PC-9 (cell line): Measurements from ENCODE around the gene FASLG.

Experiments used
- EZH2 ChIP-seq: fragments of 200-600 bp; sonication (generic); IDR thresholded peaks from 2 replicates; pipeline ENCODE4 v1.8.0; 2017; ENCODE audit warnings: antibody characterized with exemption, low read depth
- TF ChIP-seq, protein P1 (sequence below): fragments of 200-600 bp; sonication (generic); conservative IDR thresholded peaks from 2 replicates; pipeline ENCODE4 v1.6.1; 2017; ENCODE audit warnings: mixed run types, antibody characterized with exemption, mild to moderate bottlenecking, moderate library complexity

DNA sequence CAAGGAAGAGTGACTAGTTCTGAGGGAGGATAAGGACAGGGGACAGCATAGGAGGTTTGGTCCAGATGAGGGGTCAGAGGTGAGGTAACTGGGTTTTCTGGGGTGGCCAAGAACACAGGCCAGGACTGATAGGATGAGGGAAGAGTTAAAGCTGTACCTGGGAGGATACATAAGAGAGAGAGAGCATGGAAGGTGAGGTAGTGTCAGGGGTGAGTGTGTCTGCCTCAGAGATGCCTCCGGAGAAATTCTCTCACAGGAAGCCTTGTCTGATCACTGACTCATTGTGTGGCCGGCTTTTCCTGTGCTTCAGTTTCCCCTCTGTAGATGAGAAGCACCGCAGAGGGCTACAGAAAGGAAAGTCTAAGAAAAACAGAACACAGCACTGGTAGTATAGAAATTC is 40.2 kb downstream of the FASLG start:
- TF ChIP-seq, protein P1, sequence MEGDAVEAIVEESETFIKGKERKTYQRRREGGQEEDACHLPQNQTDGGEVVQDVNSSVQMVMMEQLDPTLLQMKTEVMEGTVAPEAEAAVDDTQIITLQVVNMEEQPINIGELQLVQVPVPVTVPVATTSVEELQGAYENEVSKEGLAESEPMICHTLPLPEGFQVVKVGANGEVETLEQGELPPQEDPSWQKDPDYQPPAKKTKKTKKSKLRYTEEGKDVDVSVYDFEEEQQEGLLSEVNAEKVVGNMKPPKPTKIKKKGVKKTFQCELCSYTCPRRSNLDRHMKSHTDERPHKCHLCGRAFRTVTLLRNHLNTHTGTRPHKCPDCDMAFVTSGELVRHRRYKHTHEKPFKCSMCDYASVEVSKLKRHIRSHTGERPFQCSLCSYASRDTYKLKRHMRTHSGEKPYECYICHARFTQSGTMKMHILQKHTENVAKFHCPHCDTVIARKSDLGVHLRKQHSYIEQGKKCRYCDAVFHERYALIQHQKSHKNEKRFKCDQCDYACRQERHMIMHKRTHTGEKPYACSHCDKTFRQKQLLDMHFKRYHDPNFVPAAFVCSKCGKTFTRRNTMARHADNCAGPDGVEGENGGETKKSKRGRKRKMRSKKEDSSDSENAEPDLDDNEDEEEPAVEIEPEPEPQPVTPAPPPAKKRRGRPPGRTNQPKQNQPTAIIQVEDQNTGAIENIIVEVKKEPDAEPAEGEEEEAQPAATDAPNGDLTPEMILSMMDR = no peak
- no peak for TF ChIP-seq EZH2
